SK-N-MC (cell line): ENCODE data around the gene SPATA22.
"Not testable (repeated sequence)": the region's sequence is repeated elsewhere in the genome, so short reads cannot be mapped to it uniquely, and the experiment has no call there.

Experiments
- DNase-seq: peaks from one replicate; pipeline ENCODE4 v3.0.0-alpha.2; 2011; ENCODE audit warnings: low read depth, low spot score
- H3K27ac ChIP-seq: fragments of 200-600 bp; sonication (generic); 2 replicates; pipeline ENCODE4 v1.5.1; 2016; ENCODE audit warnings: mixed run types
- H3K36me3 ChIP-seq: fragments of 200-600 bp; sonication (generic); 2 replicates; pipeline ENCODE4 v1.6.1; 2017; ENCODE audit warnings: antibody characterized with exemption, low read length, mixed read lengths; ENCODE audit not compliant: insufficient read depth
- H3K4me3 ChIP-seq: fragments of 200-600 bp; sonication (generic); 2 replicates; pipeline ENCODE4 v1.5.1; 2016
- H3K9ac ChIP-seq: fragments of 200-600 bp; sonication (generic); 2 replicates; pipeline ENCODE4 v1.8.0; 2017; ENCODE audit warnings: mixed run types, mixed read lengths; ENCODE audit not compliant: insufficient read length
- H3K9me3 ChIP-seq: fragments of 200-600 bp; sonication (generic); 2 replicates; pipeline ENCODE4 v1.6.1; 2017; ENCODE audit warnings: low read depth, mild to moderate bottlenecking, antibody characterized with exemption, low read length, moderate library complexity, mixed read lengths
- EZH2 ChIP-seq: fragments of 200-600 bp; sonication (generic); IDR thresholded peaks from one replicate; pipeline ENCODE4 v1.6.1; 2017; ENCODE audit warnings: antibody characterized with exemption
- FOXP2 ChIP-seq: optimal IDR thresholded peaks from 2 replicates; pipeline ENCODE3; 2011; ENCODE audit warnings: mild to moderate bottlenecking, moderate library complexity; ENCODE audit not compliant: insufficient read depth; ENCODE audit errors: extremely low read length, control extremely low read depth
- POLR2AphosphoS5 ChIP-seq: IDR thresholded peaks from 2 replicates; pipeline ENCODE4 v1.6.1; 2012; ENCODE audit warnings: mild to moderate bottlenecking, low read depth, low read length, borderline replicate concordance

Gene SPATA22

GRCh38 chr17:3471599-3471998 is at the start of gene SPATA22:
Gene SPATA22, minus strand, starts transcription at chr17:3471819. Its CDS starts 2,494 bp downstream, at chr17:3469325.
- Histone ChIP-seq H3K4me3 (no peak within 1 kb of the TSS), H3K9me3 (no peaks in the 10 kb centered on the region), H3K9ac (no peak within 1 kb of the TSS), H3K36me3 (no peaks in the 10 kb centered on the region), H3K27ac (no peak within 1 kb of the TSS)
- TF ChIP-seq FOXP2: no peak
- no peak for DNase-seq

- H3K9ac ChIP-seq, H3K27ac ChIP-seq, DNase-seq, H3K9me3 ChIP-seq, H3K36me3 ChIP-seq, H3K4me3 ChIP-seq: not testable (repeated sequence)
These were observed 47.9 kb upstream of the SPATA22 start for GRCh38 chr17:3519472-3519871.

DNA sequence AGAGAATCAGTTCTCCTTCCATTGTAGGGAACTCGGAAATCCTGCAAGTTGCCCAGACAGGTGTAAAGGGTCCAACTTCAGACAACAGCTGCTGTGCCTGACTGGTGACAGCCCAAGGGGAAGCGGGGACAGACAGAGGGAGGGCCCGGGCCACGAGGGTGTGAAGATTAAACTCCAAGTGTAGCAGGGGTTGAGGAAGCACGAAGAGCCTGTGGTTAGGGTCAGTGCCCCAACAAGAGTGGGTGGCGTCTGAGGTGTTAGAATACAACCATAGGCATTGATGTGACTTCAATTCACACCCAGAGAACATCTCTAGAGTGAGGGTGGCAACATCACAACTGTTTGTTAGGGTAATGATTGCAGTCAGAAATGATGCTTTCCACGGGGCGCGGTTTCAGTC is 43.3 kb upstream of the SPATA22 start:
- TF ChIP-seq FOXP2 (no peak), EZH2 (no peak), POLR2AphosphoS5 (no peak)
- H3K27ac ChIP-seq: no peak overlapping the region

GRCh38 chr17:3514167-3514566 is 42.5 kb upstream of the SPATA22 start:
- not testable (repeated sequence) for H3K36me3 ChIP-seq, H3K9ac ChIP-seq, H3K27ac ChIP-seq, H3K4me3 ChIP-seq, DNase-seq, H3K9me3 ChIP-seq

More for the DNA sequence above, 43.3 kb upstream of the SPATA22 start:
- no peaks in the 10 kb centered on the region for H3K36me3 ChIP-seq
- no peak overlapping the region for H3K9ac ChIP-seq
- H3K9me3 ChIP-seq: no peaks in the 10 kb centered on the region
- no peak for DNase-seq
- no peak overlapping the region for H3K4me3 ChIP-seq

GRCh38 chr17:3513305-3514035 is 41.9 kb upstream of the SPATA22 start:
- Histone ChIP-seq H3K9ac (no peak overlapping the region), H3K27ac (no peak overlapping the region), H3K9me3 (no peaks in the 10 kb centered on the region), H3K4me3 (no peak overlapping the region), H3K36me3 (no peaks in the 10 kb centered on the region)
- no peak for DNase-seq
- TF ChIP-seq FOXP2: no peak
- TF ChIP-seq POLR2AphosphoS5: no peak
- TF ChIP-seq EZH2: no peak

DNA sequence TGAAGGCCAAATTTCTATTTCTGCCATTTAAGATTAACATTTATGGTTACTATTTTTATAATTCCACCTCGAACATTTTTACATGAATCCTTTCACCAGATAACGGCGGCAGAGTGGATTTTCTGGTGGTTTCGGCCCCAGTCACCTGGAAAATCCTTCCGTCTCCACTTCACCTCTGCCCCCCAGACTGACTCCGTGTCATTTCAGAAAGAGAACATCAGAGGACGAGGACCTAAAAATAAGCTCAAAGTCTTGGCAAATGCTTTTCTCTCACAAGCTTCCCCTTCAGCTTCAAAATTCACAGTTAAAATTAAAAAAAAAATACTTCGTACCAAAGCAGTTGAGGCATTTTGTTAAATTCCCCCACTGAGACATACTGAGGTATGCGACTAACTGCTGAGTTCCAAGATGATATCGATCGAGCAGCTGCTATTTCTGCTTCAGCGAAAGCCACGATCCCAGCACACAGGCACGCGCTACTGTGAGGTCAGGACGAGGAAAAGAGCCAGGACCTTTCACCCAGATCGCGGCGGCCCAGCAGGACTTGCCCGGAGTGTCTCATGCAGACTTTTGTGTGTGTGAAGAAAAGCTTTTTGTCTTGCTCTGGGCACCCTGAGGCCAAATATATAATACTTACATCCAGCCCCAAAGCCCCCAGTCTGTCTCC is 41.0 kb upstream of the SPATA22 start:
- Histone ChIP-seq H3K9ac (no peak overlapping the region), H3K9me3 (no peaks in the 10 kb centered on the region), H3K27ac (no peak overlapping the region), H3K4me3 (no peak overlapping the region), H3K36me3 (no peaks in the 10 kb centered on the region)
- TF ChIP-seq POLR2AphosphoS5 (no peak), EZH2 (no peak), FOXP2 (no peak)
- no peak for DNase-seq

DNA sequence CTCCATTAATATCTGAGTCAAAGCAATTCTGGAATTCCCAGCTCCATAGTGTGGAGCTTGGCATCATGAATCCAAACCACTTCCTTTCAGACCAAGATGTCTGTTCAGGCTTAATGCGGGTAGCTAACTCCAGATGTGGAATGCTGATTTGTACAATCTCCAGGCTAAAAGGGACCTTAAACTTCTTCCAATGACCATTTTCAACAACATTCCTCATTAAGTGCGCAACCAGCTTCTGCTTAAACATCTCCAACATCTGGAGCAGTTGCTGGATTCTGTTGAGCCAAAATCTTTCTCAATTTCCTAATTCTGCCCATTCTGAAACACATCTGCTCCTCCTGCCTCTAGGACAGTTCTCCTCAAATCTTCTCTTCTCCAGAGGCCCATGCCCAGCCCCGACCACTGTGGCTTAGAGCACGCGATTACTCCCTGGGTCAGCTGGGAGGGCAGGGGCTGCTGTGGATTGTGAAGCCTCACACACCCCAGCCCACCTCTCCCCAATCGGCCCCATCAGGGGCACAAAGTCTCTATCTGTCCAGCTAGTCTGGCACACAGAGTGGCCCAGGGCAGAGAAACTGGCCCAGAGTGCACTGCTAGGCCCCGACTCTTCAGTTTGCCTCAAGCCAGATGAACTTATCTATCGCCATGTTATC is 40.4 kb upstream of the SPATA22 start:
- no peak for DNase-seq
- Histone ChIP-seq H3K4me3 (no peak overlapping the region), H3K36me3 (no peaks in the 10 kb centered on the region), H3K9ac (no peak overlapping the region), H3K27ac (no peak overlapping the region), H3K9me3 (no peaks in the 10 kb centered on the region)
- TF ChIP-seq EZH2 (no peak), POLR2AphosphoS5 (no peak), FOXP2 (no peak)

DNA sequence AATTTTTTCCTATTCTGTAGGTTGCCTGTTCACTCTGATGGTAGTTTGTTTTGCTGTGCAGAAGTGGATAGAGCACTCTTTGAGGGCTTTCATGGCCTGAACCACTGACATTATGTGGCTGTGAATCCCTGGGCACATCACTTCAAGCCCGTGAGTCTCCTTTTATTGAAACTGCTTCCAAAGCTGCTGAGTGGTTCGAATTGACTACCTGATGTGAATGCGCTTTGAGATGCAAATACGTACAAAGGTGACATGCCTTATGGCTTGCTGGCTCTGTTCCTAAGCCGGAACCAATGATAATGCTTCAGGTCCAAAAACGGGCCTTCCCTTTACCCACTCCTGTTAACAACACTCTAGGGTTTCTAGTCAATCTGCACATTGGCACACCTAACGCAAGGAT is 38.5 kb upstream of the SPATA22 start:
- H3K4me3 ChIP-seq: no peak overlapping the region
- TF ChIP-seq FOXP2: no peak
- TF ChIP-seq POLR2AphosphoS5: no peak
- no peak for TF ChIP-seq EZH2

GRCh38 chr17:3507869-3508268 is 36.2 kb upstream of the SPATA22 start:
- Histone ChIP-seq H3K36me3 (no peaks in the 10 kb centered on the region), H3K27ac (no peak overlapping the region)

More for the DNA sequence above, 38.5 kb upstream of the SPATA22 start:
- H3K27ac ChIP-seq: no peak overlapping the region
- no peak for DNase-seq
- H3K9ac ChIP-seq: no peak overlapping the region
- H3K9me3 ChIP-seq: no peaks in the 10 kb centered on the region
- H3K36me3 ChIP-seq: no peaks in the 10 kb centered on the region

More at GRCh38 chr17:3507869-3508268, 36.2 kb upstream of the SPATA22 start:
- Histone ChIP-seq H3K9me3 (no peaks in the 10 kb centered on the region), H3K9ac (no peak overlapping the region), H3K4me3 (no peak overlapping the region)
- no peak for TF ChIP-seq FOXP2
- TF ChIP-seq POLR2AphosphoS5: no peak
- TF ChIP-seq EZH2: no peak
- no peak for DNase-seq
